Esophagus muscularis mucosa (tissue), 4 donors: Measurements from ENCODE around the gene LRP5. TPM values are rescaled to one million over a fixed set of nuclear protein-coding genes. Genes with fewer than 3 reads are reported as not detected.
A peak's percentile ranks its signal among the peaks of the same experiment; 100 is the strongest.

Experiments used
- DNase-seq: peaks from one replicate; pipeline ENCODE4 v3.0.0-alpha.2; 2017; ENCODE audit errors: extremely low spot score
- H3K27ac ChIP-seq, 4 donors: fragments of 200-600 bp; sonication (generic); replicated peaks in 1 of 4; 1 replicate in 3 of 4; 2 replicates in 1 of 4; pipeline ENCODE4 v1.5.1; 2016 to 2019; ENCODE audit warnings: mild to moderate bottlenecking in 1 of 4
- H3K27me3 ChIP-seq, 4 donors: fragments of 200-600 bp; sonication (generic); one replicate each; pipeline versions ENCODE4 v1.5.1 to v1.6.0; 2016 to 2019
- H3K36me3 ChIP-seq, 4 donors: fragments of 200-600 bp; sonication (generic); one replicate each; pipeline ENCODE4 v1.5.1; 2016 to 2019
- H3K4me1 ChIP-seq, 4 donors: fragments of 200-600 bp; sonication (generic); one replicate each; pipeline ENCODE4 v1.5.1; 2016 to 2019
- H3K4me3 ChIP-seq, 4 donors: fragments of 200-600 bp; sonication (generic); 1 replicate in 2 of 4; 2 replicates in 2 of 4; pipeline ENCODE4 v1.5.1; 2016 to 2019; ENCODE audit warnings: mild to moderate bottlenecking in 4 of 4, moderate library complexity in 1 of 4
- H3K9me3 ChIP-seq, 4 donors: fragments of 200-600 bp; sonication (generic); 1 replicate in 3 of 4; 2 replicates in 1 of 4; pipeline ENCODE4 v1.5.1; 2016 to 2019
- EP300 ChIP-seq: sonication (generic); formaldehyde crosslinking; IDR thresholded peaks from one replicate; pipeline ENCODE4 v1.6.1; 2017; ENCODE audit warnings: antibody characterized with exemption
- POLR2A ChIP-seq: fragments of 450-650 bp; IDR thresholded peaks from one replicate; pipeline ENCODE4 v1.6.1; 2017; ENCODE audit warnings: antibody characterized with exemption, moderate library complexity, mild to moderate bottlenecking, low read depth
- POLR2AphosphoS5 ChIP-seq, 2 donors: sonication (generic); formaldehyde crosslinking; IDR thresholded peaks; one replicate each; pipeline ENCODE4 v1.6.1; 2017; ENCODE audit warnings: antibody characterized with exemption in 2 of 2
- WGBS: methylation state at CpG from one replicate; pipeline ENCODE4 v1.1.5; 2018; 5-methylcytosine and 5-hydroxymethylcytosine counted together
- intact Hi-C: fragments of 100-400 bp; cut with DNase I; formaldehyde crosslinking; loops from one replicate; pipeline ENCODE4 v1.15.1; 2023
- total RNA-seq, 4 donors: library from RNA; depleted of rRNA; stranded (reverse); fragments of >200 nt; gene quantifications; one replicate each; pipeline versions ENCODE4 v1.1.0 to v1.2.1, GENCODE V29; 2016
- TF ChIP-seq, protein P1 (sequence below), 3 experiments: fragments of 200-600 bp in 2 of 3; fragments of 450-650 bp in 1 of 3; sonication (generic) in 2 of 3; IDR thresholded peaks; one replicate each; pipeline ENCODE4 v1.5.1; 2017 to 2019; ENCODE audit warnings: antibody characterized with exemption in 3 of 3, mild to moderate bottlenecking in 2 of 3, moderate library complexity in 1 of 3

LRP5 gene
- total RNA-seq, 4 donors from 2014 or later = 34.0 to 78.4 (median 56.2) TPM

DNA sequence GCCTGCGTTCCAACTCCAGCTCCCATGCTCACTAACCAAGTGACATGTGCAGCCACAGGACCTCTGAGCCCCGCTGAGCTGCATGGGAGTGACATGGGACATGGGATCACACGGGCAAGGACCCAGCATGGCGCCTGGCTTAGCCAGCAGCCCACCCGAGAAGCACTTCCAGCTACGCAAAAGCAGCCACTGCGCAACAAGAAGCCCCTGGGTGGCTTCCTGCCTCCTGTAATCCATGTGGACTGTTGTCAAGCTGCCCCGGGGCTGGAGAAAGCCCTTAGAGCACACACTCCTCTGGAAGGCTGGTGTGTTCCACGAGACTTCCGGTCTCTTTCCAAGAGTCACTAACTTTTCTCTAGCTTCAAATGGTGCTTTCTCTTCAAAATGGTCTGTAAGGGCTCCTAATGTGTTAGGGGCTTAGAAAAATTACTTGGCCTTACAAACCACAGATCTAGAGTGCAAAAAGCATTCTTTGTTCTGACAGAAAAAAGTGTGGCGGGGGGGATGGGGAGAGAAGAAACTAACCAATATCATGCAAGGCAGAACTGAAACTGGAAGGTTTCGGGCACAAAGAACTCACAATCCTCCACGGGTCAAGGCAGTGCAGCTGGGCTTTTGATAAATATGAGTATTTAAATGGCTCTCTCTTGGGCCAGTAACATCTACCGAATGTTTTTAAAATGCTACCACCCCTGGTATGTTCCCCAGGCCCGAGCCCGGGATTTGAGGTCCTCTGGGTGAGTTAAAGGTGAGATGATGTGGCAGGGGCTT, 46.1 kb upstream of the LRP5 start:
- H3K36me3 ChIP-seq = peaks cover 51 to 65% (median 63%) of the 10 kb centered on the region in 4 donors
- DNase-seq = no peak
- H3K4me1 ChIP-seq = peaks cover 19 to 56% (median 42%) of the 10 kb centered on the region in 4 donors
- intact Hi-C loops = no loop called here
- H3K9me3 ChIP-seq = no peaks in the 10 kb centered on the region
- H3K4me3 ChIP-seq = no peak overlapping the region
- TF ChIP-seq POLR2A = no peak
- TF ChIP-seq EP300 = no peak
- TF ChIP-seq, protein P1, sequence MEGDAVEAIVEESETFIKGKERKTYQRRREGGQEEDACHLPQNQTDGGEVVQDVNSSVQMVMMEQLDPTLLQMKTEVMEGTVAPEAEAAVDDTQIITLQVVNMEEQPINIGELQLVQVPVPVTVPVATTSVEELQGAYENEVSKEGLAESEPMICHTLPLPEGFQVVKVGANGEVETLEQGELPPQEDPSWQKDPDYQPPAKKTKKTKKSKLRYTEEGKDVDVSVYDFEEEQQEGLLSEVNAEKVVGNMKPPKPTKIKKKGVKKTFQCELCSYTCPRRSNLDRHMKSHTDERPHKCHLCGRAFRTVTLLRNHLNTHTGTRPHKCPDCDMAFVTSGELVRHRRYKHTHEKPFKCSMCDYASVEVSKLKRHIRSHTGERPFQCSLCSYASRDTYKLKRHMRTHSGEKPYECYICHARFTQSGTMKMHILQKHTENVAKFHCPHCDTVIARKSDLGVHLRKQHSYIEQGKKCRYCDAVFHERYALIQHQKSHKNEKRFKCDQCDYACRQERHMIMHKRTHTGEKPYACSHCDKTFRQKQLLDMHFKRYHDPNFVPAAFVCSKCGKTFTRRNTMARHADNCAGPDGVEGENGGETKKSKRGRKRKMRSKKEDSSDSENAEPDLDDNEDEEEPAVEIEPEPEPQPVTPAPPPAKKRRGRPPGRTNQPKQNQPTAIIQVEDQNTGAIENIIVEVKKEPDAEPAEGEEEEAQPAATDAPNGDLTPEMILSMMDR (IDR thresholded peaks at IDR 0.05) = no peak
- TF ChIP-seq POLR2AphosphoS5 (IDR thresholded peaks at IDR 0.05) = no peak
- WGBS = 89% methylated on average over 16 of the region's 16 CpGs
- peak overlapping the region; percentile 22 to 60 (median 40) for H3K27ac ChIP-seq
- H3K27me3 ChIP-seq = no peaks in the 10 kb centered on the region

DNA sequence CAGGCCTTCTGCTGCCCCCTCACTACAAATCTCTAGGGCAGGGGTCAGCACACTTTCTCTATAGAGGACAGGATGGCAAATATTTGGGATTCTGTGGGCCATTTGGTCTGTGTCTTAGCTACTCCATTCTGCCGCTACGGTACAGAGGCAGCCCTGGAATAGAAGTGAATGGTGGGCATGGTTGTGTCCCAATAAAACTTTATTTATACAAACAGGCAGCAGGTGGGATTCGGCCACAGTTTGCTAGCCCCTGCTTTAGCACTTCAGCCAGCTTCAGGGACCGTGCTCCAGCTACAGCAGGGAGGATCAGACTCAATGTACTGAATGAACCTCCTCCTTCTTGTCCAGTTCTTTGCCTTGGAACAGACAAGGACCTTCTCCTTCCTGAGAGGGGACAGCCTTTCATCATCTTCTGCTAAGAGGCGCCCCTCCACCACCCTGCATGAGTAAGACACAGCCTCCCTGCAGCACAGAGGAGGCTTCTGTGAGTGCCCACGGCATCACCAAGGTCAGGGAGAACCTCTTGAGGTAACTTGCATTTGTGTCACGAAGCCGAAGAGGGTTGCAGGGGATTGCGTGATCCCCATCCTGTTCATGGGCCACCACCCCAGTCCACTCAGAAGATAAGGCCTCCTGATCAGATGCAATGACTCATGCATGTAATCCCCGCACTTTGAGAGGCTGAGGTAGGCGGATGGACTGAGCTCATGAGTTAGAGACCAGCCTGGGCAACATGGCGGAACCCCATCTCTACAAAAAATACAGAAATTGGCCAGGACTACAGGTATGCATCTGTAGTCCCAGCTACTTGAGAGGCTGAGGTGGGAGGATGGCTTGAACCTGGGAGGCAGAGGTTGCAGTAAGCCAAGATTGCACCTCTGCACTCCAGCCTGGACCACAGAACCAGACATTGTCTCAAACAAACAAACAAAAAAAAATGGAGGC, 45.2 kb upstream of the LRP5 start:
- no peak for DNase-seq
- 86% methylated on average over 12 of the region's 12 CpGs for WGBS
- Histone ChIP-seq H3K36me3 (peaks cover 42 to 56% (median 54%) of the 10 kb centered on the region in 4 donors), H3K27ac (peak overlapping the region in 3 of 4 donors; percentile 22 to 60 (median 23)), H3K4me3 (no peak overlapping the region), H3K9me3 (no peaks in the 10 kb centered on the region), H3K27me3 (no peaks in the 10 kb centered on the region), H3K4me1 (peaks cover 19 to 59% (median 43%) of the 10 kb centered on the region in 4 donors)
- intact Hi-C loops = no loop called here
- TF ChIP-seq EP300 = no peak
- TF ChIP-seq POLR2AphosphoS5 (IDR thresholded peaks at IDR 0.05) = no peak
- TF ChIP-seq, protein P1 (IDR thresholded peaks at IDR 0.05) = no peak
- no peak for TF ChIP-seq POLR2A

DNA sequence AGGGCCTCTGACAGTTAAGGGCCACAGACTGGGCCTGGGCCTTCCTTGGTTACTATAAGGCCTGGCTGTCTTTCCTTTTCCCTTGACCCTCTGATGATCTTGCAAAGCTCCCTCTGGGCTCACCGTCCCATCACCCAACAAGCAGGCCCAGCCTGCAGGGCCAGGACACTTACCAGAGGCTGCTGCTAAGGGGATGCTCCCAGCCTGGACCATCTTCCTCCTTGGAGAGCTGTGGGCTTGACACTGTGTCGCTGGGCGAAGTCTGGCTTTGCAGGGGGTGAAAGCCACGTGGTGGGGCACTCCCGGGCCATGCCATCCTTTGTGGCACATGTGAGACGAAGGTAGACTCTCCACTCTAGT, 44.5 kb upstream of the LRP5 start:
- WGBS = 97% methylated on average over 6 of the region's 6 CpGs
- Histone ChIP-seq H3K9me3 (no peaks in the 10 kb centered on the region), H3K4me1 (peaks cover 24 to 64% (median 49%) of the 10 kb centered on the region in 4 donors), H3K27me3 (no peaks in the 10 kb centered on the region), H3K4me3 (no peak overlapping the region), H3K27ac (no peak overlapping the region), H3K36me3 (peaks cover 35 to 49% (median 47%) of the 10 kb centered on the region in 4 donors)
- TF ChIP-seq POLR2AphosphoS5 (IDR thresholded peaks at IDR 0.05) (no peak), EP300 (no peak), POLR2A (no peak)
- TF ChIP-seq, protein P1 (IDR thresholded peaks at IDR 0.05) = no peak
- DNase-seq = no peak
- intact Hi-C loops = no loop called here

DNA sequence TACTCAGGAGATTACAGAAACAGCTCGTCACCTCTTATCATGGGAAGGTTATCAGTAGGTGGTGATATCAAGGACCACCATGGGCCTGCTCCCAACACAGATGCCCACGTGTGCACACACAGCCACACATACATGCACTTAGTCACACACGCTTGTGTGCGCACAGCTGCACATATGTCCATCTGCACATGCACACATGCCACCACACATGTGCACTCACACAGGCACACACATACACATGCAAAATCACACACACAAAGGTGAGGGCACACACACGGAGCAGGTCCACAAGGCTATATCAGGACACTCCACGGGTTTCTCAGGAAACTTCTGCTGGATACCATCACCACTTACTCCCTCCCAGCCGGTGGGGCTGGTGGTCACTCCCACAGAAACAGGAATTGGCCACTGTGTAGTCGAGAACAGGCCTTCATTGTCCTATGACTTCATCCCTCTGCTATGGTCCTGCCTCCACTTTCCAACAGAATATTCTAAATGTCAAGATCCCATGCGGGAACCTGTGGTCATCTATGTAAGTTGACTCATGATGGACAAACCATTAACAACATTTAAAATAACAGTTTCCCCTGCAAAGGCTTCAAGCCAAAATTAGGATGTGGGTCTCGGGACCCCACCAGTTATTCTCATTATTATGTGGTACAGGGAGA, 42.8 kb upstream of the LRP5 start:
- intact Hi-C loops = loop anchor here (5.0 kb wide), 2 partner anchors 43 to 118 kb away; partner anchors contain the start of gene LRP5
- Histone ChIP-seq H3K27ac (peak overlapping the region in 3 of 4 donors; percentile 89 to 96 (median 89)), H3K4me3 (peak overlapping the region in 1 of 4 donors; percentile 58), H3K4me1 (peaks cover 24 to 67% (median 52%) of the 10 kb centered on the region in 4 donors), H3K9me3 (no peaks in the 10 kb centered on the region), H3K36me3 (peaks cover 29 to 37% (median 34%) of the 10 kb centered on the region in 4 donors), H3K27me3 (no peaks in the 10 kb centered on the region)
- TF ChIP-seq EP300 (no peak), POLR2AphosphoS5 (IDR thresholded peaks at IDR 0.05) (peak in 1 of 2 donors; percentile 21)
- 58% methylated on average over 5 of the region's 10 CpGs for WGBS
- no peak for DNase-seq
